Suprapubic skin (tissue), 4 donors: Measurements from ENCODE around the gene SEMA6B. TPM values are rescaled to one million over a fixed set of nuclear protein-coding genes. Genes with fewer than 3 reads are reported as not detected.

Experiments used
- DNase-seq, 2 donors: peaks; one replicate each; pipeline ENCODE4 v3.0.0-alpha.2; 2019; ENCODE audit warnings: low spot score in 2 of 2
- H3K27ac ChIP-seq: fragments of 200-600 bp; sonication (generic); one replicate; pipeline ENCODE4 v1.5.1; 2019
- H3K27me3 ChIP-seq: fragments of 200-600 bp; sonication (generic); one replicate; pipeline ENCODE4 v1.5.1; 2019
- H3K36me3 ChIP-seq: fragments of 200-600 bp; sonication (generic); one replicate; pipeline ENCODE4 v1.5.1; 2019
- H3K4me1 ChIP-seq: fragments of 200-600 bp; sonication (generic); one replicate; pipeline ENCODE4 v1.5.1; 2019
- H3K4me3 ChIP-seq: fragments of 200-600 bp; sonication (generic); one replicate; pipeline ENCODE4 v1.5.1; 2019; ENCODE audit warnings: mild to moderate bottlenecking
- H3K9me3 ChIP-seq: fragments of 200-600 bp; sonication (generic); one replicate; pipeline ENCODE4 v1.5.1; 2019
- EP300 ChIP-seq: sonication (generic); formaldehyde crosslinking; IDR thresholded peaks from one replicate; pipeline ENCODE4 v1.6.1; 2017; ENCODE audit warnings: antibody characterized with exemption
- POLR2A ChIP-seq, 2 donors: fragments of 450-650 bp; IDR thresholded peaks; one replicate each; pipeline ENCODE4 v1.6.1; 2017; ENCODE audit warnings: antibody characterized with exemption in 2 of 2, mild to moderate bottlenecking in 2 of 2, moderate library complexity in 2 of 2
- POLR2AphosphoS5 ChIP-seq, 3 donors: sonication (generic); formaldehyde crosslinking; IDR thresholded peaks; one replicate each; pipeline ENCODE4 v1.6.1; 2017; ENCODE audit warnings: antibody characterized with exemption in 3 of 3
- WGBS: methylation state at CpG from one replicate; pipeline ENCODE4 v1.1.5; 2018; 5-methylcytosine and 5-hydroxymethylcytosine counted together
- total RNA-seq, 4 donors: library from RNA; depleted of rRNA; stranded (reverse); fragments of >200 nt; gene quantifications; one replicate each; pipeline ENCODE4 v1.1.0, GENCODE V29; 2016
- TF ChIP-seq, protein P1 (sequence below), 2 donors: fragments of 200-600 bp in 1 of 2; fragments of 450-650 bp in 1 of 2; sonication (generic) in 1 of 2; IDR thresholded peaks; one replicate each; pipeline ENCODE4 v1.5.1; 2016 to 2019; ENCODE audit warnings: antibody characterized with exemption in 2 of 2, mild to moderate bottlenecking in 1 of 2, moderate library complexity in 1 of 2

The SEMA6B gene
- total RNA-seq, 4 donors from 2014 or later: 1.5 to 5.4 (median 3.3) TPM

DNA sequence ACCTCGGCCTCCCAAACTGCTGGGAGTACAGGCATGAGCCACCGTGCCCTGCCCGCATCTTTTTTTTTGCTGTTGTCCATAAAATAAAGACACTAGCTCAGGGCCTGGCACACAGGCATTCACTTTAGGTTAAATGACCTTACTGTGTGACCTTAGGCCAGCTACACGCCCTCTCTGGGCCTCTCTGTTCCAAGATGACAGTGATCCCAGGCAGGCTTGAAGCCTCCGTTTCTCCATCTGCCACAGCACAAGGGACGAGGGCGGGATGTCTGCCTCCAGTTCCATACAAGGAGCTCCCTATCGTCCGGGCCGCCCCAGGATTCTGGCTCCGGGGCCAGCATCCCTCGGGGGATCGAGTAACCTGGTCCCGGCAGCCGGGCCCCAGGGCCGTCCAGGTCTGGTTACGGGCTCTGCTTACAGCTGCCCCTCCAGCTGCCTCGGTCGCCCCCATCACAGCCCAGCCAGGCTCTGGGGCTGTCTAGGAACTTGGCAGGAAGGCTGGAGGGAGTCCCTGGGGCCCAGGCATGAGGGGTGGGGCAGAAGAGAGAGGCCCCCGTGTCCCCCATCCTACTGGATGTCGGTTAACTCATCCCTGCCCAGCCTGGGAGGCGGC lies 11.9 kb upstream of the SEMA6B start:
- DNase-seq: no peak
- WGBS: 52% methylated on average over 9 of the region's 22 CpGs

DNA sequence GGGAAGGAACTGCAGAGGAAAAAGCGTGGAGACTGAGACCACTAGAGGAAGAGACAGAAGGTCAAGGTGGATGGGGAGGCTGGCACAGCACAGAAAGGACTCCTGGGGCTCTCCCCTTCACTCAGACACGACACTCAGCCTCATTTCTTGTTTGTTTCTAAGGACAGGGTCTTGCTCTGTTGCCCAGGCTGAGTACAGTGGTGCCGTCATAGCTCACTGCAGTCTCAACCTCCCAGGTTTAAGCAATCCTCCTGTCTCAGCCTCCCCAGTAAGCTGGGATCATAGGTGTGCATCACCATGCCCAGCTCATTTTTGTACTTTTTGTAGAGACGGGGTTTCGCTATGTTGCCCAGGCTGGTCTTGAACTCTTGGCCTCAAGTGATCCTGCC lies 11.4 kb upstream of the SEMA6B start:
- no peak for DNase-seq
- TF ChIP-seq POLR2AphosphoS5 (IDR thresholded peaks at IDR 0.05) (no peak), EP300 (no peak), POLR2A (IDR thresholded peaks at IDR 0.05) (no peak)
- TF ChIP-seq, protein P1, sequence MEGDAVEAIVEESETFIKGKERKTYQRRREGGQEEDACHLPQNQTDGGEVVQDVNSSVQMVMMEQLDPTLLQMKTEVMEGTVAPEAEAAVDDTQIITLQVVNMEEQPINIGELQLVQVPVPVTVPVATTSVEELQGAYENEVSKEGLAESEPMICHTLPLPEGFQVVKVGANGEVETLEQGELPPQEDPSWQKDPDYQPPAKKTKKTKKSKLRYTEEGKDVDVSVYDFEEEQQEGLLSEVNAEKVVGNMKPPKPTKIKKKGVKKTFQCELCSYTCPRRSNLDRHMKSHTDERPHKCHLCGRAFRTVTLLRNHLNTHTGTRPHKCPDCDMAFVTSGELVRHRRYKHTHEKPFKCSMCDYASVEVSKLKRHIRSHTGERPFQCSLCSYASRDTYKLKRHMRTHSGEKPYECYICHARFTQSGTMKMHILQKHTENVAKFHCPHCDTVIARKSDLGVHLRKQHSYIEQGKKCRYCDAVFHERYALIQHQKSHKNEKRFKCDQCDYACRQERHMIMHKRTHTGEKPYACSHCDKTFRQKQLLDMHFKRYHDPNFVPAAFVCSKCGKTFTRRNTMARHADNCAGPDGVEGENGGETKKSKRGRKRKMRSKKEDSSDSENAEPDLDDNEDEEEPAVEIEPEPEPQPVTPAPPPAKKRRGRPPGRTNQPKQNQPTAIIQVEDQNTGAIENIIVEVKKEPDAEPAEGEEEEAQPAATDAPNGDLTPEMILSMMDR (IDR thresholded peaks at IDR 0.05): no peak
- Histone ChIP-seq H3K27ac (no peak overlapping the region), H3K4me1 (peaks cover 13% of the 10 kb centered on the region), H3K27me3 (peaks cover 41% of the 10 kb centered on the region), H3K9me3 (no peaks in the 10 kb centered on the region), H3K4me3 (no peak overlapping the region), H3K36me3 (no peaks in the 10 kb centered on the region)
- 84% methylated on average over 5 of the region's 5 CpGs for WGBS

More for the DNA sequence above, 11.9 kb upstream of the SEMA6B start:
- TF ChIP-seq POLR2A (IDR thresholded peaks at IDR 0.05) (no peak), EP300 (no peak), POLR2AphosphoS5 (IDR thresholded peaks at IDR 0.05) (no peak)
- TF ChIP-seq, protein P1 (IDR thresholded peaks at IDR 0.05): no peak
- H3K4me3 ChIP-seq: no peak overlapping the region
- H3K27ac ChIP-seq: no peak overlapping the region
- H3K9me3 ChIP-seq: no peaks in the 10 kb centered on the region
- H3K36me3 ChIP-seq: no peaks in the 10 kb centered on the region
- H3K4me1 ChIP-seq: peaks cover 13% of the 10 kb centered on the region
- H3K27me3 ChIP-seq: peaks cover 41% of the 10 kb centered on the region

DNA sequence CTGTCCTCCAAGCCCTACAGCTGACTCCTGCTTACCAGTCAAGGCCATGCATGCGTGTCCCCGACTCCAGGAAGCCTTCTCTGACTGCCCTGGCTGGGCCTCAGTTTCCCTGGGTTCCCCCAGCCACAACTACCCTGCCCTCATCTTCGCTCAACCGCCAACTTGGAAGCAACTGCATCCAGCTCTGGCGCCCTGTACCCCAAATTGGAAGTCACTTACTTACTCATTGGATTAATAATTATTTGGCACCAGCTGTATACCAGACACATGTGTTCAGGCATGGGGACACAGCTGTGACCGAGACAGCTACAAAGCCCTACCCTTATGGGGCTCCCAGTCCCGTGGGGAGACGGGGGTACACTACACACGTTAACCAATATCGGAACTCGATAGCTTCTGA lies 10.9 kb upstream of the SEMA6B start:
- WGBS: 83% methylated on average over 11 of the region's 11 CpGs
- no peaks in the 10 kb centered on the region for H3K9me3 ChIP-seq
- no peak overlapping the region for H3K27ac ChIP-seq
- H3K36me3 ChIP-seq: no peaks in the 10 kb centered on the region
- H3K4me3 ChIP-seq: no peak overlapping the region
- peaks cover 37% of the 10 kb centered on the region for H3K27me3 ChIP-seq
- DNase-seq: no peak
- TF ChIP-seq POLR2AphosphoS5 (IDR thresholded peaks at IDR 0.05) (no peak), EP300 (no peak), POLR2A (IDR thresholded peaks at IDR 0.05) (no peak)
- TF ChIP-seq, protein P1 (IDR thresholded peaks at IDR 0.05): no peak
- H3K4me1 ChIP-seq: peaks cover 12% of the 10 kb centered on the region

DNA sequence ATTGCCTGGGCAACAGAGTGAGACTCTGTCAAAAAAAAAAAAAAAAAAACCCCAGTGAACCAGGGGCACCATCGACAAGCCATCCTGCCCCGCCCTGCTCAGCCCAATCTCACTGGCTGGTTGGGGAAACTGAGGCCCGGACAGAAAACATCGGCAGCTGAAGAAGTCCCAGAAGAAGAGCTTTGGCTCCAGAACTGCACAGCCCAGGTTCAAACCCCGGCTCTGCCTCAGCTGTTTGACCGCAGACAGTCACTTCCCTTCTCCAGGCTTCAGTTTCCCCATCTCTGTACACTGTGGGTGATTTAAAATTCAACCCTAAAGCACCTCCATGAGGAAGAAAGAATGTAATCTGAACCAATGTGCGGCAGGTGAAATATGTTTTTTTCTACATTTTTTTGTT lies 9.4 kb upstream of the SEMA6B start:
- H3K27ac ChIP-seq: no peak overlapping the region
- H3K27me3 ChIP-seq: peaks cover 22% of the 10 kb centered on the region
- H3K4me1 ChIP-seq: no peaks in the 10 kb centered on the region
- no peak overlapping the region for H3K4me3 ChIP-seq
- no peaks in the 10 kb centered on the region for H3K36me3 ChIP-seq
- WGBS: 68% methylated on average over 7 of the region's 7 CpGs
- TF ChIP-seq EP300 (no peak), POLR2A (IDR thresholded peaks at IDR 0.05) (no peak)
- H3K9me3 ChIP-seq: no peaks in the 10 kb centered on the region
- DNase-seq: no peak

DNA sequence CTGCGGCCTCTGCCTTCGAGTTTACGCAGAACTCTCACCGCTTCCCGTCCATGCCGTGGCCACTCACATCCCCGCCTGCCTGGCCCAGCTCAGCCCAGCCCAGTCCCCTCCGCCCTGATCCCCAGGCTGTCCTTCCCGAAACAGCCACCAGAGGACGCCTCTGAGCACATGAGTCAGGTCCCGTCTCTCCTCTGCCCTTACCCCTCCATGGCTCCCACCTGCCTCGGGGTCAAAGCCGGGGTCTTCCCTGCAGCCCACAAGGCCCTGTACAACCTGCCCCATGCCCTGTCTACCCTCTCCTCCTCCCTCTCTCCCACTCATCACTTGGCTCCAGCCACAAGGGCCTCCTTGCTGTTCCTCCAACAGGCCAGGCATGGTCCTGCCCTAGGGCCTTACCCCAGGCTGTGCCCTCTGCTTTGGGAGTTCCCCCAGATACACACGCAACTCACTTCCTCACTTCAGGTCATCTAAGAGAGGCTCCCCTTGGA lies 8.1 kb upstream of the SEMA6B start:
- Histone ChIP-seq H3K27ac (no peak overlapping the region), H3K4me1 (no peaks in the 10 kb centered on the region), H3K9me3 (no peaks in the 10 kb centered on the region), H3K36me3 (no peaks in the 10 kb centered on the region), H3K4me3 (no peak overlapping the region), H3K27me3 (peaks cover 17% of the 10 kb centered on the region)
- TF ChIP-seq EP300: no peak
- TF ChIP-seq, protein P1 (IDR thresholded peaks at IDR 0.05): peak; percentile 34 to 65
- peak in 1 of 2 donors; percentile 74 for DNase-seq
- 47% methylated on average over 14 of the region's 14 CpGs for WGBS
